ENCODE measurements around the gene STS.

GRCh38 chrX:7163146-7163677, 15.7 kb downstream of the STS start:
- TF ChIP-seq CTCF (IDR thresholded peaks at IDR 0.05; ENCODE audit: low read depth, low read length, poor library complexity, severe bottlenecking) (no peak), EZH2phosphoT487 (IDR thresholded peaks at IDR 0.05; ENCODE audit: borderline replicate concordance, low read length) (no peak)

All from DOHH2 (cell line).